ENCODE measurements around the gene NISCH.

The NISCH gene

DNA sequence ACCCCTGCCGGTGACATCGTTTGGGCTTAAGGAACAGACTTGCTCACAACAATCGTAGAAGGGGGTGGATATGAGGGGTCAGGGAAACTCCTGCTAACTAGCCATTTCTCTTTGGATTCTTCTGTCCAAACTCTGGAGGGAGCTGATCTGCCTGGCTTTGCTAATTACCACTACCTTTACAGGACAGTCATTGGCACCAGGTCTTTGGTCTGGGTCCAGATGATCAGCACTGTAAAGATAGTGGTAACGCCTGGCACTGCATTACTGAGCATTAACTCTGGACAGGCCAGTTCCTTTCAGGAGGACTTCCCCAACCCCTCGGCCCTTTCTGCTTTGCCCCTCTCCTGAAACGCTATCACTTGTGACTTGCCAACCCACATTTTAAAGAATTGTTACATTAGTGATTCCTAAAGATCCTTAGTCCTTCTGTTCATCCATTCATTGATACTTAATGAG lies 81.8 kb downstream of the NISCH start:
- no peak for DNase-seq (ENCODE audit: low read depth in 2 of 2)

DNA sequence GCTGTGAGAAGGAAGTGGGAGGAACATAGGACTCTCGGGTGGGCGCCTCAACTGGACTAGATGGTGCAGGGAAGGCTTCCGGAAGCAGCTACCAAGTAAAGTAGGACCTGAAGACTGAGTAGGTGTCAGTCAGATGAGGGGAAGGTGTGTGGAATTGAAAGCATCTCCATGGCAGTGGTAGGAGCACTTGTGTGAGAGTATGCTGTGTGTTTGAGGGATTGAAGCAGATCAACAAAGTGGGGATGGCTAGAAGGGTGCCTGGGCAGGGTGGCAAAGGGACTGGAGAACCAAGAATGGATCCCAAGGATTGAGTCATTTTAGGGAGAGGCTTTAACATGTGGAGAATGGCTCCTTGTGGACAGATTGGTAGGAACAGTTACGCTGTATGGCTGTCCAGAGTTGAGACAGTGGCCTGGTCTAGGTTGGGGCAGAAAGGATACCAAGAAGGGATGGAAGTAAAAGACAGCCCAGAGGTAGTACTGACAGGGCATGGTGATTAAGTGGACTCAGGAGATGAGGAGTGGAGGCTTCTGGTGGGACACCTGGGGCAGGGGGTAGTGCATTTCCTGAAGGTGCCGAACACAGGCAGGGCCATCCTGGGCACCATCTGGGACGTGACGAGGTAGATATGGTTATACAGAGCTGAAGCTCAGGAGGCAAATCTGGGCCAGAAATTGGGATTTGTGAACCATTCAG lies 82.5 kb downstream of the NISCH start:
- no peak for DNase-seq (ENCODE audit: low read depth in 2 of 2)

GRCh38 chr3:52539010-52539653 lies 83.7 kb downstream of the NISCH start:
- DNase-seq (ENCODE audit: low read depth in 2 of 2): no peak

DNA sequence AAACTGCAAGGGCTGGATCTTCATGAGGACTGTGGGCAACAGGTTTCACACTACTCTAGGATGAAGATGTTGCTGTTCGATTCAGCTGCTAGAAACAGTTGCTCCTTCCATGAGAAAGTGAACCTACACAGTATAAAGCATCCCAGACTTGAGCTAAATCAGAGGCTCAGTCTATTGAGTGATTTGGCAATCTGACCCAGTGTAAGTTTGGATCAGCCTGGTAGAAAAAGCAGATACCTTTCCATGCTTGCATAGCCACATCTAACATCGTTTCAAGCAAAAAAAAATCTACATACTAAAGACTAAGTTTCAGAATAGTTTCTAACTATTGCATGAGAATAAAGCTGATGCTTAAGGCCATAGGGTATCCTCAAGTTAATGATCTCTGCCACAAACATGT lies 85.6 kb downstream of the NISCH start:
- no peak for DNase-seq (ENCODE audit: low read depth in 2 of 2)
